ENCODE results near the gene CDC123.

DNA sequence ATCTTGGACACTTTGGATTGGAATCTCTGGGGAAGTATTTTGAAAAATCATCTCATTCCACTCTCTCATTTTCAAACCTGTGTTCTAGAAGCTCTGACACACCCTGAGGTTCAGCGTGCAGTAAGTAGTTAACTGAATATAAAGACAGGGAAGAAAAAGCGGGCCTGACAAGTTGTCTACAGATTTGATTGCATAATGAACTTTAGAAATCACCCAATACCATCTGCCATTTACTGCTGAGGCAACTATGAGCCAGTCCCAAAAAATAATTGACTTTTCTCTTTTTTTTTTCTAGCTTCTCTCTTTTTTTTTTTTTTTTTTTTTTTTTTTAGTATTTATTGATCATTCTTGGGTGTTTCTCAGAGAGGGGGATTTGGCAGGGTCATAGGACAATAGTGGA lies 29.5 kb downstream of the CDC123 start:
- TF ChIP-seq, protein P1, sequence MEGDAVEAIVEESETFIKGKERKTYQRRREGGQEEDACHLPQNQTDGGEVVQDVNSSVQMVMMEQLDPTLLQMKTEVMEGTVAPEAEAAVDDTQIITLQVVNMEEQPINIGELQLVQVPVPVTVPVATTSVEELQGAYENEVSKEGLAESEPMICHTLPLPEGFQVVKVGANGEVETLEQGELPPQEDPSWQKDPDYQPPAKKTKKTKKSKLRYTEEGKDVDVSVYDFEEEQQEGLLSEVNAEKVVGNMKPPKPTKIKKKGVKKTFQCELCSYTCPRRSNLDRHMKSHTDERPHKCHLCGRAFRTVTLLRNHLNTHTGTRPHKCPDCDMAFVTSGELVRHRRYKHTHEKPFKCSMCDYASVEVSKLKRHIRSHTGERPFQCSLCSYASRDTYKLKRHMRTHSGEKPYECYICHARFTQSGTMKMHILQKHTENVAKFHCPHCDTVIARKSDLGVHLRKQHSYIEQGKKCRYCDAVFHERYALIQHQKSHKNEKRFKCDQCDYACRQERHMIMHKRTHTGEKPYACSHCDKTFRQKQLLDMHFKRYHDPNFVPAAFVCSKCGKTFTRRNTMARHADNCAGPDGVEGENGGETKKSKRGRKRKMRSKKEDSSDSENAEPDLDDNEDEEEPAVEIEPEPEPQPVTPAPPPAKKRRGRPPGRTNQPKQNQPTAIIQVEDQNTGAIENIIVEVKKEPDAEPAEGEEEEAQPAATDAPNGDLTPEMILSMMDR (conservative IDR thresholded peaks at IDR 0.05 in 1 of 2, IDR thresholded peaks at IDR 0.05 in 1 of 2; ENCODE audit: extremely low read depth in 1 of 2, insufficient read depth in 1 of 2, low read depth in 1 of 2, low read length in 2 of 2): no peak
- no peak for TF ChIP-seq EZH2 (IDR thresholded peaks at IDR 0.05; ENCODE audit: borderline replicate concordance, low read length)
